Breast epithelium (tissue), 4 donors: ENCODE results near the gene RPL35A. TPM values are rescaled to one million over a fixed set of nuclear protein-coding genes. Genes with fewer than 3 reads are reported as not detected.
"Not testable (repeated sequence)": the region's sequence is repeated elsewhere in the genome, so short reads cannot be mapped to it uniquely, and the experiment has no call there.

Source experiments
- DNase-seq, 2 donors: peaks; one replicate each; pipeline ENCODE4 v3.0.0-alpha.2; 2019; ENCODE audit warnings: low spot score in 2 of 2
- H3K27ac ChIP-seq, 2 donors: fragments of 200-600 bp; sonication (generic) in 1 of 2; one replicate each; pipeline ENCODE4 v1.5.1; 2016 to 2019; ENCODE audit warnings: mild to moderate bottlenecking in 1 of 2
- H3K27me3 ChIP-seq, 2 donors: fragments of 200-600 bp; sonication (generic) in 1 of 2; one replicate each; pipeline versions ENCODE4 v1.5.1 to v1.6.0; 2017 to 2019; ENCODE audit warnings: control low read depth in 1 of 2, mild to moderate bottlenecking in 1 of 2
- H3K36me3 ChIP-seq: fragments of 200-600 bp; one replicate; pipeline ENCODE4 v1.5.1; 2019
- H3K4me1 ChIP-seq, 2 donors: fragments of 200-600 bp; sonication (generic); one replicate each; pipeline ENCODE4 v1.5.1; 2016 to 2019; ENCODE audit warnings: control low read depth in 1 of 2
- H3K4me3 ChIP-seq, 3 donors: fragments of 200-600 bp; sonication (generic); 1 replicate in 2 of 3; 2 replicates in 1 of 3; pipeline ENCODE4 v1.5.1; 2016 to 2019; ENCODE audit warnings: mild to moderate bottlenecking in 3 of 3, moderate library complexity in 2 of 3
- H3K9me3 ChIP-seq, 2 donors: fragments of 200-600 bp; sonication (generic) in 1 of 2; one replicate each; pipeline ENCODE4 v1.5.1; 2016 to 2019; ENCODE audit warnings: control low read depth in 1 of 2
- POLR2A ChIP-seq: fragments of 450-650 bp; IDR thresholded peaks from one replicate; pipeline ENCODE4 v1.6.1; 2016; ENCODE audit warnings: antibody characterized with exemption, mild to moderate bottlenecking, moderate library complexity
- POLR2AphosphoS5 ChIP-seq, 3 donors: sonication (generic); formaldehyde crosslinking; IDR thresholded peaks; one replicate each; pipeline ENCODE4 v1.6.1; 2017; ENCODE audit warnings: antibody characterized with exemption in 3 of 3
- intact Hi-C: fragments of 100-400 bp; cut with DNase I; formaldehyde crosslinking; loops from one replicate; pipeline ENCODE4 v1.15.1; 2023; ENCODE audit warnings: low total_unique reads
- total RNA-seq, 3 donors: library from RNA; depleted of rRNA; stranded (reverse); fragments of >200 nt; gene quantifications; one replicate each; pipeline ENCODE4 v1.1.0, GENCODE V29; 2016
- TF ChIP-seq, protein P1 (sequence below), 3 donors: fragments of 450-650 bp; IDR thresholded peaks; one replicate each; pipeline ENCODE4 v1.5.1; 2016 to 2017; ENCODE audit warnings: antibody characterized with exemption in 3 of 3, mild to moderate bottlenecking in 3 of 3, moderate library complexity in 3 of 3

Gene RPL35A
- total RNA-seq, 3 donors from 2014 or later: 650 to 918 (median 888) TPM

GRCh38 chr3:197955892-197956477 is 6.0 kb downstream of the RPL35A start:
- intact Hi-C loops: no loop called here
- no peaks in the 10 kb centered on the region for H3K27me3 ChIP-seq
- H3K36me3 ChIP-seq: no peaks in the 10 kb centered on the region
- H3K4me1 ChIP-seq: peaks cover 3 to 4% of the 10 kb centered on the region in 2 donors
- TF ChIP-seq POLR2A: no peak
- TF ChIP-seq POLR2AphosphoS5 (IDR thresholded peaks at IDR 0.05): no peak
- TF ChIP-seq, protein P1, sequence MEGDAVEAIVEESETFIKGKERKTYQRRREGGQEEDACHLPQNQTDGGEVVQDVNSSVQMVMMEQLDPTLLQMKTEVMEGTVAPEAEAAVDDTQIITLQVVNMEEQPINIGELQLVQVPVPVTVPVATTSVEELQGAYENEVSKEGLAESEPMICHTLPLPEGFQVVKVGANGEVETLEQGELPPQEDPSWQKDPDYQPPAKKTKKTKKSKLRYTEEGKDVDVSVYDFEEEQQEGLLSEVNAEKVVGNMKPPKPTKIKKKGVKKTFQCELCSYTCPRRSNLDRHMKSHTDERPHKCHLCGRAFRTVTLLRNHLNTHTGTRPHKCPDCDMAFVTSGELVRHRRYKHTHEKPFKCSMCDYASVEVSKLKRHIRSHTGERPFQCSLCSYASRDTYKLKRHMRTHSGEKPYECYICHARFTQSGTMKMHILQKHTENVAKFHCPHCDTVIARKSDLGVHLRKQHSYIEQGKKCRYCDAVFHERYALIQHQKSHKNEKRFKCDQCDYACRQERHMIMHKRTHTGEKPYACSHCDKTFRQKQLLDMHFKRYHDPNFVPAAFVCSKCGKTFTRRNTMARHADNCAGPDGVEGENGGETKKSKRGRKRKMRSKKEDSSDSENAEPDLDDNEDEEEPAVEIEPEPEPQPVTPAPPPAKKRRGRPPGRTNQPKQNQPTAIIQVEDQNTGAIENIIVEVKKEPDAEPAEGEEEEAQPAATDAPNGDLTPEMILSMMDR (IDR thresholded peaks at IDR 0.05): no peak
- H3K27ac ChIP-seq: peak overlapping the region in 1 of 2 donors; percentile 84
- no peak overlapping the region for H3K4me3 ChIP-seq
- DNase-seq: no peak
- no peaks in the 10 kb centered on the region for H3K9me3 ChIP-seq

- H3K27me3 ChIP-seq: no peaks in the 10 kb centered on the region
- intact Hi-C loops: no loop called here
- no peaks in the 10 kb centered on the region for H3K9me3 ChIP-seq
- DNase-seq: no peak
- H3K4me3 ChIP-seq: no peak overlapping the region
- peak overlapping the region; percentile 84 to 88 for H3K27ac ChIP-seq
- TF ChIP-seq POLR2A (no peak), POLR2AphosphoS5 (IDR thresholded peaks at IDR 0.05) (no peak)
- TF ChIP-seq, protein P1 (IDR thresholded peaks at IDR 0.05): no peak
- H3K4me1 ChIP-seq: peaks cover under 1 to 9% of the 10 kb centered on the region in 2 donors
- no peaks in the 10 kb centered on the region for H3K36me3 ChIP-seq
These were observed 6.6 kb downstream of the RPL35A start for GRCh38 chr3:197956626-197956988.

GRCh38 chr3:197957790-197958133 is 7.8 kb downstream of the RPL35A start:
- intact Hi-C loops: no loop called here
- TF ChIP-seq POLR2A: no peak
- TF ChIP-seq POLR2AphosphoS5 (IDR thresholded peaks at IDR 0.05): no peak
- TF ChIP-seq, protein P1 (IDR thresholded peaks at IDR 0.05): no peak
- Histone ChIP-seq H3K4me3 (no peak overlapping the region), H3K27me3 (no peaks in the 10 kb centered on the region), H3K9me3 (no peaks in the 10 kb centered on the region), H3K4me1 (peaks cover 0 to 9% of the 10 kb centered on the region in 2 donors), H3K27ac (peak overlapping the region; percentile 84 to 90), H3K36me3 (no peaks in the 10 kb centered on the region)
- DNase-seq: no peak

DNA sequence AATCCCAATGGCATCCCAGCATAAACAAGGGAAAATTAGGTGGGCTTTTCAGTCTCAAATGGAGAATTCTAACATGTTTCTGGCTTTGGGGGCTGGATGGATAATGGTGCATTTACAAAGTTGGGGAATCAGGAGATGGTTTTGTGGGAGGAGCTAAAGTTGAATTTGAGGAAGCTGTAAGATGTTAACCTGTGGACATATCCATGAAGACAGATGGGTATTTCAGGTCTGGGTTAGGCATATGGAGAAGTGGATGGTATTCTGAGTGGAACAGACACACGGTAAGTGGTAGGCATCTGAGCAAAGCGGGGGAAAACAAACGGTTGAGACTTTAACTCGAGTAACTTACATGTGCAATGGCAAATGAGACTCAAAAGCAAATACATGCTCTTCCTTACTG is 8.4 kb downstream of the RPL35A start:
- Histone ChIP-seq H3K4me3 (no peak overlapping the region), H3K27me3 (no peaks in the 10 kb centered on the region), H3K4me1 (peaks cover 0 to 9% of the 10 kb centered on the region in 2 donors), H3K9me3 (no peaks in the 10 kb centered on the region), H3K36me3 (no peaks in the 10 kb centered on the region), H3K27ac (peak overlapping the region; percentile 84 to 90)
- TF ChIP-seq POLR2AphosphoS5 (IDR thresholded peaks at IDR 0.05) (no peak), POLR2A (no peak)
- TF ChIP-seq, protein P1 (IDR thresholded peaks at IDR 0.05): no peak
- DNase-seq: no peak
- intact Hi-C loops: no loop called here

- H3K9me3 ChIP-seq, DNase-seq, intact Hi-C loops, H3K4me3 ChIP-seq, H3K4me1 ChIP-seq, H3K27me3 ChIP-seq, H3K36me3 ChIP-seq: not testable (repeated sequence)
- H3K27ac ChIP-seq: peak overlapping the region; percentile 84 to 90
These were observed 8.9 kb downstream of the RPL35A start for GRCh38 chr3:197958848-197959247.

DNA sequence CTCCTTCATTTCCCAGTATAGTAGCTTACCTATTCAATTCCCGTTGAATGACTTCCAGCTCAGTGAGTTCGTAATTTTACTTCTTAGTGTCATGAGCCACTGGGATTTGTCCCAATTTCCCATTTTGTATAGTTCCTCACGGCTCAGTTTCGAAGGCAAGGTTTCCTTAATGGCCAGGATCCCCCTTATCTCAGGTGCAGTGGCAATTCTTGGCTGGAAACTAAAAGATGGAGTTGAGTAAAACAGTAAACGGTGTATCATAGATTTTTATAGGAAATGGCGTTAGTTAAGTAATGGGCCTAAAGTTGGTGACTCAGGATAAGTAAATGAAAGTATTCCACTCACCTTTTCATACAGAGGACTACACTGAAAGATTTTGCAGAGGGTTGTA is 9.5 kb downstream of the RPL35A start:
- Histone ChIP-seq H3K36me3 (no peaks in the 10 kb centered on the region), H3K9me3 (no peaks in the 10 kb centered on the region), H3K27me3 (no peaks in the 10 kb centered on the region), H3K27ac (peak overlapping the region; percentile 84 to 90), H3K4me1 (peaks cover 0 to 9% of the 10 kb centered on the region in 2 donors), H3K4me3 (peak overlapping the region; percentile 64 to 93 (median 70))
- TF ChIP-seq, protein P1 (IDR thresholded peaks at IDR 0.05): no peak
- TF ChIP-seq POLR2A (no peak), POLR2AphosphoS5 (IDR thresholded peaks at IDR 0.05) (no peak)
- intact Hi-C loops: no loop called here
- DNase-seq: no peak
